ENCODE data around the gene KLF7.

KLF7 gene

GRCh38 chr2:207040696-207041095, 125.1 kb downstream of the KLF7 start:
- TF ChIP-seq ISL1 (CRISPR knock-in tag; IDR thresholded peaks at IDR 0.05) (no peak), PPARA (CRISPR knock-in tag; IDR thresholded peaks at IDR 0.05; ENCODE audit: borderline replicate concordance) (no peak), TCF4 (CRISPR knock-in tag; IDR thresholded peaks at IDR 0.05; ENCODE audit: borderline replicate concordance) (no peak), TOX (CRISPR knock-in tag; IDR thresholded peaks at IDR 0.05; ENCODE audit: borderline replicate concordance) (no peak), GLIS3 (CRISPR knock-in tag; IDR thresholded peaks at IDR 0.05) (no peak), SNAI2 (CRISPR knock-in tag; IDR thresholded peaks at IDR 0.05) (no peak), ZNF70 (CRISPR knock-in tag; IDR thresholded peaks at IDR 0.05) (no peak), CSRNP3 (CRISPR knock-in tag; IDR thresholded peaks at IDR 0.05) (no peak), ARNTL (CRISPR knock-in tag; IDR thresholded peaks at IDR 0.05; ENCODE audit: borderline replicate concordance, low read depth) (no peak), CSDC2 (CRISPR knock-in tag; IDR thresholded peaks at IDR 0.05) (no peak), PATZ1 (CRISPR knock-in tag; IDR thresholded peaks at IDR 0.05; ENCODE audit: borderline replicate concordance) (no peak), ZFP30 (CRISPR knock-in tag; IDR thresholded peaks at IDR 0.05) (no peak), ZC3H10 (CRISPR knock-in tag; IDR thresholded peaks at IDR 0.05) (no peak), RARB (CRISPR knock-in tag; IDR thresholded peaks at IDR 0.05) (no peak), ZNF565 (CRISPR knock-in tag; conservative IDR thresholded peaks at IDR 0.05; ENCODE audit: low read depth) (no peak), POU6F1 (CRISPR knock-in tag; IDR thresholded peaks at IDR 0.05; ENCODE audit: borderline replicate concordance, low read depth) (no peak), CREB5 (CRISPR knock-in tag; IDR thresholded peaks at IDR 0.05; ENCODE audit: low read depth) (no peak), ZFP3 (CRISPR knock-in tag; IDR thresholded peaks at IDR 0.05) (no peak)
- ATAC-seq = no peak

- no peak for ATAC-seq
- TF ChIP-seq TCF4 (CRISPR knock-in tag; IDR thresholded peaks at IDR 0.05; ENCODE audit: borderline replicate concordance) (no peak), GLIS3 (CRISPR knock-in tag; IDR thresholded peaks at IDR 0.05) (no peak), ARNTL (CRISPR knock-in tag; IDR thresholded peaks at IDR 0.05; ENCODE audit: borderline replicate concordance, low read depth) (no peak), ZC3H10 (CRISPR knock-in tag; IDR thresholded peaks at IDR 0.05) (no peak), ZNF565 (CRISPR knock-in tag; conservative IDR thresholded peaks at IDR 0.05; ENCODE audit: low read depth) (no peak), ZNF8 (CRISPR knock-in tag; IDR thresholded peaks at IDR 0.05) (no peak), ZFP30 (CRISPR knock-in tag; IDR thresholded peaks at IDR 0.05) (no peak), TSHZ2 (CRISPR knock-in tag; IDR thresholded peaks at IDR 0.05) (no peak), TOX (CRISPR knock-in tag; IDR thresholded peaks at IDR 0.05; ENCODE audit: borderline replicate concordance) (no peak), POU6F1 (CRISPR knock-in tag; IDR thresholded peaks at IDR 0.05; ENCODE audit: borderline replicate concordance, low read depth) (no peak), ISL1 (CRISPR knock-in tag; IDR thresholded peaks at IDR 0.05) (no peak), CREB5 (CRISPR knock-in tag; IDR thresholded peaks at IDR 0.05; ENCODE audit: low read depth) (no peak), BACH2 (CRISPR knock-in tag; IDR thresholded peaks at IDR 0.05; ENCODE audit: borderline replicate concordance) (no peak), PATZ1 (CRISPR knock-in tag; IDR thresholded peaks at IDR 0.05; ENCODE audit: borderline replicate concordance) (no peak), CSRNP3 (CRISPR knock-in tag; IDR thresholded peaks at IDR 0.05) (no peak), ZFP3 (CRISPR knock-in tag; IDR thresholded peaks at IDR 0.05) (no peak), OSR1 (CRISPR knock-in tag; IDR thresholded peaks at IDR 0.05) (no peak), RARB (CRISPR knock-in tag; IDR thresholded peaks at IDR 0.05) (no peak), CSDC2 (CRISPR knock-in tag; IDR thresholded peaks at IDR 0.05) (no peak)
These were observed 126.5 kb downstream of the KLF7 start for GRCh38 chr2:207039225-207039624.
